GM18526 (cell line): ENCODE data around the gene PLGLB1.
"Not testable (repeated sequence)": the region's sequence is repeated elsewhere in the genome, so short reads cannot be mapped to it uniquely, and the experiment has no call there.

Experiments
- POLR2A ChIP-seq: IDR thresholded peaks from 3 replicates; pipeline ENCODE4 v1.6.1; 2011; ENCODE audit not compliant: insufficient read length; ENCODE audit errors: extremely low read depth

Gene PLGLB1

GRCh38 chr2:87021744-87022143 lies at the start of gene PLGLB1:
PLGLB1 (minus strand) TSS chr2:87021844; CDS start chr2:87021783, 61 bp downstream.
- not testable (repeated sequence) for TF ChIP-seq POLR2A
